Hematopoietic multipotent progenitor cell treated with erythropoietin and hydrocortisone succinate and interleukin-3 and kit ligand, for 15 days (in vitro differentiated cells): ENCODE results near the gene IFNAR1.
A peak's percentile ranks its signal among the peaks of the same experiment; 100 is the strongest.

Experiments
- DNase-seq: peaks from one replicate; pipeline ENCODE4 v3.0.0-alpha.2; 2015; ENCODE audit warnings: low spot score

IFNAR1 gene

DNA sequence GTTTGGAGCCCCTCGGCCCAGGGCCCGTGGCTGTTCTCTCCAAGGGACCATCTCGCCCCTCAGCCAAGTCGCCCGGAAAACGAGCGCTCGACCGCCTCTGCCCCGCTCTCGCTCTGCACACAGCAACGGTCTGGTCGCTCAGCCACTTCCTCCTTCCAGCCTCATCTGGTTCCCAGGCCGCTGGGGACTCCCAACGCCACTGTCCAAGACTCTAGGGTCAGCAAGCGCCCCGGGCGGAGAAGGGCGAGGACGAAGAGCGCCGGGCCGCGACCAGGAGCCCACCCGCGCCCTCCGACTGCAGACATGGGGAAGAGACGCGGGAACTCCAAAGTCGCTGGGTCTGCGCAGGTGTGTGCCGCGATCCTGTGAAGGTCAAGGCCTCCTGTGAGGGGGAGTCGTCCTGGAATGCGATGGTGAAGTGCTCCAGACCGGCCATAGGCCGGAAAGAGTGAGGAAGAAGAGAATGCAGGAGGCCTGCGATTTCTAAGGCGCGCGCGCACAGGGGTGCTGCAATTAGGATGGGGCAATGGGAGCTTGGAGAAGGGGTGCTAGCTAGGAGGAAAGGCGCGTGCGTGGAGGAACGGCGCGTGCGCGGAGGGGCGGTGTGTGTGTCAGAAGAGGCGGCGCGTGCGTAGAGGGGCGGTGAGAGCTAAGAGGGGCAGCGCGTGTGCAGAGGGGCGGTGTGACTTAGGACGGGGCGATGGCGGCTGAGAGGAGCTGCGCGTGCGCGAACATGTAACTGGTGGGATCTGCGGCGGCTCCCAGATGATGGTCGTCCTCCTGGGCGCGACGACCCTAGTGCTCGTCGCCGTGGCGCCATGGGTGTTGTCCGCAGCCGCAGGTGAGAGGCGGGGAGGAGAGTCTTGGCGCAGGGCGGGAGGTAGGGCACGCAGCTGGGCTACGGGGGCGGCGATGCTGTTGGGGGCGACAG is at the start of gene IFNAR1:
IFNAR1 (plus strand) TSS at position 680 of the 931 bp plus-strand sequence; CDS start at position 766, 86 bp downstream.
- peak; percentile 97 for DNase-seq

DNA sequence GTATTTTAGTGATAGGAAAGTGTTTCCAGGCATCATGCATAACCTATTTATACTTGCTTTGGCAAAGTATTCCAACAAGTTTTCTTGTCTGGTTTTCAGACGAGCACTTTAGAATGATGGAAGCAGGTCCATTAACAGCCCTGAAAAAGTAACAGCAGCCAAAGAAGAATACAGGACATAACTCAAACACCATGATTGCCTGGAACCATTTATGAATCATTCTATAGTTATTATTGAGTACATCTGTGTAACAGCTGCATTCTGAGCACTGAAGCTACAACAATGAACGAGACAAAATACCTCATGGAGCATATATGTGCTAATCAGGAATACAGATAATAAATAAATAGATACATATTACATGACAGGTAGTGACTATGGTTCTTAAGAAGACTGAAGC is 46.0 kb upstream of the IFNAR1 start:
- DNase-seq: no peak

GRCh38 chr21:33279330-33279820 is 45.4 kb upstream of the IFNAR1 start:
- no peak for DNase-seq

GRCh38 chr21:33281096-33281652 is 43.6 kb upstream of the IFNAR1 start:
- no peak for DNase-seq

GRCh38 chr21:33283203-33283602 is 41.6 kb upstream of the IFNAR1 start:
- no peak for DNase-seq

DNA sequence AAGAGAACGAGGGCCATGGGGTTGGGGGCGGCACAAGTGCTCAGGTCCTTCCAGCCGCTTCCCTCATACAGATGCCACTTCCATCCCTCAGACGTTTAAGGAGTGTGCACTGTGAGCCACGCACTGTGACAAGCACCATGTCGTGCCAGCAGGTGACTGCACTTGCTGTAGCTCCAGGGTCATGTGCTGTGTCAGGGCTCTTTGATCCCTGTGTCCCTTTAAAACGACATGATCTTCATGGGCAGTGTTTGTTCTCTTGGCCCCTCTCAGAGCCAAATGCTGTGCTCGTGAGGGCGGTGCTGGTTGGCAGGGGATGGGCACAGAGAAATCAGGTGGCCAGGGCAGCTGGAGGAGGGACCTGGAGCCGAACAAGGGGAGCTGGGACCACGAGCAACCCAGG is 38.7 kb upstream of the IFNAR1 start:
- no peak for DNase-seq

DNA sequence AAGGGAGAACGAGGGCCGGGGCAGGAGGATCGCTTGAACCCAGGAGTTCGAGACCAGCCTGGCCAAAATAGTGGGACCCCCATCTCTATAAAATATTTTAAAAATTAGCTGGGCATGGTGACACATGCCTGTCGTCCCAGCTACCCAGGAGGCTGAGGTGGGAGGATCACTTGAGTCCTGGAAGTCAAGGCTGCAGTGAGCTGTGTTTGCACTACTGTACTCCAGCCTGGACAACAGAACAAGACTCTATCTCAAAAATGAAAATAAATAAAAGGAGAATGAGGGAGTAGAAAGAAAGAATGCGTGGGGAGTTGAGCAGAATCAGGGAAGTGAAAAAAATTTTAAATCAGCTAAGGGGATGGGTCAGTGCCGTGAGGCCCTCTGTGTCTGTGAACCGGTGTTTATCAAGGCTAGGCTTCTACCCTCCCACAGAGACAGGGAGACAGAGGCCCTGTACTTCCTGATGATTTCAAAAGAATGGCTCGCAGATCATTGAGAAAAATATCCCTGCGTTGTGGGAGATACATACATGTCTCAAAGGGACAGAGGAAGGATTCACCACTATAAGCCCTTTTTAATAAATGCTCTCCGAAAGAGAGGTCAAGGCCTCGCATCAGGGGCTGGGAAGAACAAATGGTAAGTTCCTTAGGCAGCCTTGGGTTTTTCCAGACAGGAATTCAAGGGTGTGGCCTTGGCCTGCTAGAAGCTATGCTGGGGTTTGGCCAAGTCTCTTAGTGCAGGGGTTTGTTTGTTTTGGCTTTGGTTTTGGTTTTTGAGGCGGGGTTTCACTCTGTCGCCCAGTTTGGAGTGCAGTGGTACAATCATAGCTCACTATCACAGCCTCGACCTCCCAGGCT is 37.9 kb upstream of the IFNAR1 start:
- DNase-seq: no peak

DNA sequence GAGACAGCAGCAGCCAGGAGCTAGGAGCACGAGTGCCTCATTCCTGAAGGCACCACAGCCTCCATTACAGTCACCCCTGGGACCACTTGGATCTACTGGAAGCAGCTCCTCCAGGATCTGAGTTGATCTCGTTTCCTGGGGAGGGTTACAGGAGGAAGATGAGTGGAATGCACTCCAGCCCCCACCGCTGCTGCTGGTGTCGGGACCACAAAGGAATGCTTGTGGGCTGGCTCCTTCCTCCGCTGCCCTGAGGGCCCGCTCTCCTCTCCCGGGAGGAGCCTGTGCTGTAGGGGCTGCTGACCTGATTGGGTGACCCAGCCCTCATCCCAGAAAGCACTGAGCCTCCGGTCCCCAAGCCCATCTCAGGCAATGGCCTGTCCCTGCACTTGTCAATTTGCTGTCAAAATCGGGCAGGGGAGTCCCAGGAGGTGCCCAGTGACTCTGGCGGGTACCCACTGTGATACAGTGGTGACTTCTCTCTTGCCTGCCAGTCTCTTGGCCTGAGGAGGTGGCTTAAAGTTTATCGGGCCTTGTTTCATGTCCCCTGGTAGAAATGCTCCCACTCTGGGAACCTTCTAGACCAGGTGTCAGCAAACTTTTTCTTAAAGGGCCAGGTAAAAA is 35.5 kb upstream of the IFNAR1 start:
- no peak for DNase-seq

- DNase-seq: no peak
Observed at GRCh38 chr21:33290441-33290840, 34.3 kb upstream of the IFNAR1 start.

DNA sequence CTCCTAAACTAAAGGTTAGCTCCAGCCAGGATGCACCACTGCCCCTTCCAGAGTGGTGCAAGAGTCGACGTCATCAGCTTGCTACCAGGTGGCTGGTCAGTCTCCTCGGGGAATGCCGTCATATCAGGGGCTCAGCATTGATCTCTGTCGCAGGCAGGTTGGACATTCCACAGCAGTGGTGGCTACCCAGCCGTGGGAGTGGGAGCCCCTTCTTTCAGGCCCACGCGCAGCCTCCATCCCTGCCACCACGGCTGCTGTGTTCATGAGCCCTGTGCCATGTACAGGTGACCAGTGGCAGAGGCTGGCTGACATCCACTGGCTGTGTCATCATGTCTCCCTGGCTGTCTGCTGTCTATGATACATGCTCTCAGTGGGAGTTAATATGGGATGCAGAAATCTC is 33.1 kb upstream of the IFNAR1 start:
- no peak for DNase-seq

- DNase-seq: no peak
Observed at GRCh38 chr21:33292724-33293123, 32.0 kb upstream of the IFNAR1 start.

- DNase-seq: no peak
Observed at GRCh38 chr21:33293136-33293535, 31.6 kb upstream of the IFNAR1 start.

DNA sequence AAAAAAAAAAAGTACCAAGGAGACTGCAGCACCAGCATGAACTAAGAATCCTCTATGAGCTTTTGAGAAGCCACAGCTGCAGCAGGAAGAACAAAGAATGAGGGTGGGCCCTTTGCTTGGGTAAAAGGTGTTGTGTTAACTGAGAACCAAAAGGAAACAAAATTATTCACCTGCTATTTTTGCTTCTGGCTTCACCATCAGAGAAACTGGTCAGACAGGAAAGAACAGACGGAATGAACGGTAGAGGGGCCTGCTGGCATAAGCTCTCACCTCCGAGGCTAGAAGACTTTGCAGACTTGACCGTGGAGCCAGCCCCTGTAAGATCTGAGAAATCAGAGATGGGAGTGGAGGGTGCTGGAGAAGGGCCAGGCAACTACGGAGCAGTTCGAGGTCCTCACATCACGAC is 31.0 kb upstream of the IFNAR1 start:
- DNase-seq: no peak

- no peak for DNase-seq
Observed at GRCh38 chr21:33296156-33296555, 28.6 kb upstream of the IFNAR1 start.

DNA sequence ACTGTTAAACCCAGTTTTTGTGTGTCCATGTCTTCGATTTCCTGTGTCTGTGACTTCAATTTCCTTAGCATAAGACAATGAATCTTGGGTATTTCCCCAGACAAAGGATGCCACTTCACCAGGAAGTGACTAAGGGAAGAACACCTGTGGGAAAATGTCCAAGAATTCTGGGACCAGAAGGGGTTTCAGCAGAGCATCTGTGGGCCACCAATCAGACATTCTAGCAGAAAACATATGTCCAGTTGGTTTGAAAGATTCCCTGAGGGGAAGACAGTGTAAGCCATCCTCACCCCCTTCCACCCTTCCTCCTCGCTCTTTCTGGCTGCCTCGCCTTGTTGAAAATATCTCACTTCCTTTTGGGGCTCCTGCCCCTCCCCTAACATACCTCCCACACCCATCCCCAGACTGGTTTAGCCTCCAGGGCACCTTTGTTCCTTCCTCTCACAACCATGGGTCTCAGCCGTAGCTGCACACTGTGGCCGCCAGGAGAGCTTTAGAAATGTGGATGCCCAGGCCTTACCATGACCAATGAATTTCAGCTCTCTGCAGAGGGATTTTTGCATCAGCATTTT is 25.5 kb upstream of the IFNAR1 start:
- DNase-seq: no peak

DNA sequence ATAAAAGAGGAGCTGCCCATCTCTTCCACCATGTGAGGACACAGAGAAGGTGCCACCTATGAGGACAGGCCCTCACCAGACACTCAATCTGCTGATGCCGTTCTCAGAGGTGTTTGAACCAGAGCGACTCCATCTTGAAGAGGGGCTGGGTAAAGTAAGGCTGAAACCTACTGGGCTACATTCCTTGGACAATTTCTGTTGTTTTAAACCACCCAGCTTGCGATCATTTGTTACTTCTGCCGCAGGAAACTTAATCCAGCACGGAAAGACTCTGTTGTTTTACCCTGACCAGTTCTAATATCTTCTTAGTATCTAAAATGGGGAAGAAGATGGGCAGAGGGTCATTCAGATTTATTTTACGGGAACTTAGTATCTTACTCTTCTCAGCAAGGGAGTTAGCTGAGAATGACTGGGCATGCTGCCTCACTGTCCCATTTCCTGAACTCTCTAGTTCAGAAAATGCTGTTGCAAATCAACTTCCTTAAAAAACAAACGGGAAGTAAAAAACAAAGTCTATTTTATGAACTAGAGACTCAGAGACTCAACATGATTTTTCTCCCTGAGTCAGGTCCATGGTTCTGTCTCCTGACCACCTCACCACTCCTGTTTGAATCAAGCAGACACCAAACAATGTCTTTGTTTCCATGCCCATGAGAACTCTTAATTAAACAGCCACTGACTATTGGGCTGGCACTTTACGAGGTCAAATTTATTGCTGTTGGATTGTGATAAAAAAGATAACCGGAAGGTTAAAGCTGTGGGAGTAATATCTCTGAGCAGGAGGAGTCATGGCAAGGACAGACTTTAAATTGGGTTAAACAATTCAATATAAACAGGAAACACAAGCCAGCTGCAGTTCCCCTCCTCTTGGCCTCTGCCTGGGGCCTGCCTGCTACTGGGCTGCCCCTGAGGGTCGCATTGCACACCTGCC is 23.8 kb upstream of the IFNAR1 start:
- peak; percentile 13 for DNase-seq

DNA sequence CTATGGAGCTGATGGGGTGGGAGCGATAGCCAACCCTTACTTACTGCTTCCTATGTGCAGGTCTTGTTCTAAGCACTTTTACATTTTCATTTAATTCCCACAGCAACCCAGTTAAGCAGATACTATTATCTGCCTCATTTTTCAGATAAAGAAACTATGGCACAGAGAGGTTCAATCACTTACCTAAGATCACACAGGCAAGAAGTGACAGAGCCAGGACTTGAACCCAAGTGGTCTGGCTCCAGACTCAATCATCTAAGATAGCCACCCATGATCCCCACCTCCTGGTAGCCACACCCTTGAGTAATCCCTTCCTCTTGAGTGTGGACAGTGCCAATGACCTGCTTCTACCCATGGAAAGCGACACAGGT is 23.2 kb upstream of the IFNAR1 start:
- no peak for DNase-seq

DNA sequence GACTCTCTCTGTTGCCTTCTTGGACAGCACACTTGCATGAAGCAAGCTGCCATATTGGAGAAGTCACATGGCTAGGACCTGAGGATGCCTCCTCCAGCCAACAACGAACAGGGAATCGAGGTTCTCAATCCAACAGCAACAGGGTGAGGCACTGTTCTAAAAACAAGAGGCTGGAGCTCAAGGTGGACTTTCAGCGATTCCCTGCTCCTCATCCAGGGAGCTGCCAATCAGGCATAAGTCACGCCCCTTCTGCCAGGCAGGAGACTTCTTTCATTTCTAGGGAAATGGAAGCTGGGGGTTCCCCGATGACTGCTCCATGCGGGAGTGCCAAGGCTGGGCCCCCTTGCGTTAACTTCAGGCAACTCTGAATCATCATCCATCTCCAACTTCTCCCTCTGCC is 22.7 kb upstream of the IFNAR1 start:
- DNase-seq: no peak

- DNase-seq: no peak
Observed at GRCh38 chr21:33302796-33303195, 22.0 kb upstream of the IFNAR1 start.

DNA sequence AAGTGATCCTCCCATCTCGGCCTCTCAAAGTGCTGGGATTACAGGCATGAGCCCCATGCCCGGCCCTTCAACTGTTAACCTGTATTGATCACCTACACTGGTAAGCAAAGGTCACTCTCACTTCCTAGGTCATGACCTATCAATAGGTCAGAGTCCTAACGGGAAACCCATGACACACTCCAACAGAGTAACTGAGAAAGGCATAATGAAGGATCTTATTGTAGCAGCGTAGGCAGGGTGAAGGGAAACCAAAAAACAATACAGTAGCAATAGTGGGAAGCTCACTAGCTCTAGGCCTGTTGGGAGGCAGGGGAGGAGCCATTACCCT is 19.5 kb upstream of the IFNAR1 start:
- DNase-seq: no peak

GRCh38 chr21:33305938-33306337 is 18.8 kb upstream of the IFNAR1 start:
- DNase-seq: no peak
